ENCODE data around the gene ACOT6.
"Not testable (repeated sequence)": the region's sequence is repeated elsewhere in the genome, so short reads cannot be mapped to it uniquely, and the experiment has no call there.

The ACOT6 gene

GRCh38 chr14:73612339-73613045 is at the start of gene ACOT6:
Gene ACOT6 (plus strand): TSS chr14:73612517. CDS start chr14:73612572, 55 bp downstream.
- peak; percentile 50 to 66 for DNase-seq (ENCODE audit: low read depth in 2 of 2)

GRCh38 chr14:73562696-73563095 is 49.6 kb upstream of the ACOT6 start:
- DNase-seq (ENCODE audit: low read depth in 2 of 2), result not testable (repeated sequence)

DNA sequence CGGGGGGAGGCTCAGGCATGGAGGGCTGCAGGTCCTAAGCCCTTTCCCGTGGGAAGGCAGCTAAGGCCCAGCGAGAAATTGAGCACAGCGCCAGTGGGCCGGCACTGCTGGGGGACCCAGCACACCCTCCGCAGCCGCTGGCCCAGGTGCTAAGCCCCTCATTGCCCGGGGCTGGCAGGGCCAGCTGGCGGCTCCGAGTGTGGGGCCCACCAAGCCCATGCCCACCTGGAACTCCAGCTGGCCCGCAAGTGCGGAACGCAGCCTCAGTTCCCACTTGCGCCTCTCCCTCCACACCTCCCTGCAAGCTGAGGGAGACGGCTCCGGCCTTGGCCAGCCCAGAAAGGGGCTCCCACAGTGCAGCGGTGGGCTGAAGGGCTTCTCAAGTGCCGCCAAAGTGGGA is 45.9 kb upstream of the ACOT6 start:
- DNase-seq (ENCODE audit: low read depth in 2 of 2), result not testable (repeated sequence)

DNA sequence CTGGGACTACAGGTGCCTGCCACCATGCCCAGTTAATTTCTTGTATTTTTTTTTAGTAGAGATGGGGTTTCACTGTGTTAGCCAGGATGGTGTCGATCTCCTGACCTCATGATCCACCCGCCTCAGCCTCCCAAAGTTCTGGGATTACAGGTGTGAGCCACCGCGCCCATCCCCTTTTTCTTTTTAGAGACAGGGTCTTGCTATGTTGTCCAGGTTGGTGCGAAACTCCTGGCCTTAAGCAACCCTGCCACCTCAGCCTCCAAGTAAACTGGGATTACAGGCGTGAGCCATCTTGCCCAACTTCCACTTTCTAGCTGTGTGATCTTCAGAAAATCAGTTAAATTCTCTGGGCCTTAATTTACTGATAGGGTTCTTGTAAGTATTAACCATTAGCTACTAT is 45.4 kb upstream of the ACOT6 start:
- DNase-seq (ENCODE audit: low read depth in 2 of 2), result not testable (repeated sequence)

- no peak for DNase-seq (ENCODE audit: low read depth in 2 of 2)
Observed at GRCh38 chr14:73567358-73567757, 45.0 kb upstream of the ACOT6 start.

DNA sequence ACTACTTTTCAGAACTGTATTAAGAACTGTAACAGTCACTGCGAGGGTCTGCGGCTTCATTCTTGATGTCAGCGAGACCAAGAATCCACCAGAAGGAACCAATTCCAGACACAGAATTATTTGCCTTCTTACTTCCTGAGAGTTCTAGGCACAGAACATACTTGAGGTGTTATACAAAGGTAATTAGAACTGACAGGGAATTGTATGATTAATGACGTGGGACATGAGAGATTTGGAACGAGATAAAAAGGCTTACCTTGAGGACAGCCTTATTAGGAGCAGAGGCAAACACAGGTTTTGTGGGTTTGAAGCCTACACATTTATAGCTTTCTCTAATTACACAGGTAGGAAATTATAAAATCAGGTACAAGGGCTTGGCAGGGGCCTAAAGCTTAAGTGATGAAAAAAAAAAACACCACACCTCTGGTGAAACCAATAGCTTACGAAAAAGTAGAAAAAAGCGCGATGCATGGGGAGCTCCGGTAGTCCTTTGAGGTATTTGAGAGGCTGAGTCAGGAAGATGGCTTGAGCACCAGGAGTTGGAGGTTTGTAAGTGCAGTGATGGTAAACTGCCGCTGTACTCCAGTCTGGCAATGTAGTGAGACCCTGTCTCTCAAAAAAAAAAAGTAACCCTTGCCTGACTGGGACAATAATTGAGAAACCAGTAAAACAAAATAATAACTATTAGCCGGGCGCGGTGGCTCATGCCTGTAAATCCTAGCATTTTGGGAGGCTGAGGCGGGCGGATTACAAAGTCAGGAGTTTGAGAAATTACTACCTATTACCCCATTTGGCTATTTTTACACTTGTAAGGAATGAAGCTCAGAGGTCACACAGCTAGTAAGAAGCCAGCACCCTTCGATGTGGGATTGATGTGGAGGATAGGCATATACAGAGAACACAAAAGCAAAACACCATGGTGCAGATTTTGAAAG is 44.1 kb upstream of the ACOT6 start:
- no peak for DNase-seq (ENCODE audit: low read depth in 2 of 2)

DNA sequence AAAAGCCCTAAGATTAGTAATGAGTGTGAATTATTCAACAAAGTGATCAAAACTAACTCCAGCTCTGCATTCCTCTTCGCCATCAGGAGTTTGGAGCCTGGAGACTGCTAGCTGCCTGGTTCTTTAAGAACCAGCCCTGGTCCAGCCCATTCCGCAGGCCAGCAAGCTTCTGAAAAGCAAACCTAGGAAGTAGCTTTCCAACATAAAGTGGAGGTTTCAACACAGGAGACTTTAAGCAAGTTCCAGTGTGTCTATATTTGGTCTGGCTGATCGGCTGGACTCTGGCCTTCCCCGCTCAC is 43.5 kb upstream of the ACOT6 start:
- not testable (repeated sequence) for DNase-seq (ENCODE audit: low read depth in 2 of 2)

DNA sequence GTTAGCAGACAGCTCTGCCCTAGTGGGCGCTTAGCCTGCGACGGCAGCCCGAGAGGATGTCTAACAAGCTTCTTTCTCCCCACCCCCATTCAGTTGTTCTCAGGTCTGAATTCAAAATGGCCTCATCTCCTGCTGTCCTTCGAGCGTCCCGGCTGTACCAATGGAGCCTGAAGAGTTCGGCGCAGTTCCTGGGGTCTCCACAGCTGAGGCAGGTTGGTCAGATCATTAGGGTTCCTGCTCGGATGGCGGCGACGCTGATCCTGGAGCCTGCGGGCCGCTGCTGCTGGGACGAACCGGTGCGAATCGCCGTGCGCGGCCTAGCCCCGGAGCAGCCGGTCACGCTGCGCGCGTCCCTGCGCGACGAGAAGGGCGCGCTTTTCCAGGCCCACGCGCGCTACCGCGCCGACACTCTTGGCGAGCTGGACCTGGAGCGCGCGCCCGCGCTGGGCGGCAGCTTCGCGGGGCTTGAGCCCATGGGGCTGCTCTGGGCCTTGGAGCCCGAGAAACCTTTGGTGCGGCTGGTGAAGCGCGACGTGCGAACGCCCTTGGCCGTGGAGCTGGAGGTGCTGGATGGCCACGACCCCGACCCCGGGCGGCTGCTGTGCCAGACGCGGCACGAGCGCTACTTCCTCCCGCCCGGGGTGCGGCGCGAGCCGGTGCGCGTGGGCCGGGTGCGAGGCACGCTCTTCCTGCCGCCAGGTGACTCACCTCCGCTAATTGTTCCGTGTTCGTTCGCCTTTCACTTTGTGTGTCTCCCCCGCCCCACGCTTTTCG is 42.9 kb upstream of the ACOT6 start, which contains the start of gene ACOT2:
Gene ACOT2, plus strand, starts transcription at position 29 of the 774 bp plus-strand sequence. Its CDS starts 28 bp downstream, at position 57.
- peak; percentile 73 to 81 for DNase-seq (ENCODE audit: low read depth in 2 of 2)

- DNase-seq (ENCODE audit: low read depth in 2 of 2), result peak in 1 of 2 donors; percentile 50
Observed at GRCh38 chr14:73570913-73571312, 41.4 kb upstream of the ACOT6 start.

GRCh38 chr14:73573034-73573433 is 39.3 kb upstream of the ACOT6 start:
- not testable (repeated sequence) for DNase-seq (ENCODE audit: low read depth in 2 of 2)

- DNase-seq (ENCODE audit: low read depth in 2 of 2), result not testable (repeated sequence)
Observed at GRCh38 chr14:73573740-73574139, 38.6 kb upstream of the ACOT6 start.

DNA sequence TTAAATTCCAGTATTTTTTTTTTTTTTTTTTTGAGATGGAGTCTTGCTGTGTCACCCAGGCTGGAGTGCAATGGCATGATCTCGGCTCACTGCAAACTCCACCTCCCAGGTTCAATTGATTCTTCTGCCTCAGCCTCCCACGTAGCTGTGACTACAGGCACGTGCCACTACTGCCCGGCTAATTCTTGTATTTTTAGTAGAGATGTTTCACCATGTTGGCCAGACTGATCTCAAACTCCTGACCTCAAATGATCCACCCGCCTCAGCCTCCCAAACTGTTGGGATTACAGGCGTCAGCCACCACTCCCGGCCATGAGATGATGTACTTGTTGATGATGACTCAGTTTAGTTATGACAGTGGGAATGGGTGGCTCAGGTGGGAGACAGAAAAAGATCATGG is 38.1 kb upstream of the ACOT6 start:
- not testable (repeated sequence) for DNase-seq (ENCODE audit: low read depth in 2 of 2)

DNA sequence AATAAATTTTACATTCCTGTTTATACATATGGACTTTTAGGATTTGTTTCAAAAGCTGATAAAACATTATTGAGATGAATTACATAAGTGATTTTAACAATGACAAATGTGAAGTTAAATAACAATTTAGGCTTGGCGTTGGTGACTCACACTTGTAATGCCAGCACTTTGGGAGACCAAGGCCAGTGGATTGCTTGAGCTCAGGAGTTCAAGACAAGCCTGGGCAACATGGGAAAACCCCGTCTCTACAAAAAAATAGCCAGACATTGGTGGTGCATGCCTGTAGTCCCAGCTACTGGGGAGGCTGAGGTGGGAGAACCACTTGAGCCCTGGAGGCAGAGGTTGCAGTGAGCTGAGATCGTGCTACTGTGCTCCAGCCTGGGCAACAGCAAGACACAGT is 35.9 kb upstream of the ACOT6 start:
- DNase-seq (ENCODE audit: low read depth in 2 of 2), result no peak

GRCh38 chr14:73577214-73577613 is 35.1 kb upstream of the ACOT6 start:
- DNase-seq (ENCODE audit: low read depth in 2 of 2), result not testable (repeated sequence)

DNA sequence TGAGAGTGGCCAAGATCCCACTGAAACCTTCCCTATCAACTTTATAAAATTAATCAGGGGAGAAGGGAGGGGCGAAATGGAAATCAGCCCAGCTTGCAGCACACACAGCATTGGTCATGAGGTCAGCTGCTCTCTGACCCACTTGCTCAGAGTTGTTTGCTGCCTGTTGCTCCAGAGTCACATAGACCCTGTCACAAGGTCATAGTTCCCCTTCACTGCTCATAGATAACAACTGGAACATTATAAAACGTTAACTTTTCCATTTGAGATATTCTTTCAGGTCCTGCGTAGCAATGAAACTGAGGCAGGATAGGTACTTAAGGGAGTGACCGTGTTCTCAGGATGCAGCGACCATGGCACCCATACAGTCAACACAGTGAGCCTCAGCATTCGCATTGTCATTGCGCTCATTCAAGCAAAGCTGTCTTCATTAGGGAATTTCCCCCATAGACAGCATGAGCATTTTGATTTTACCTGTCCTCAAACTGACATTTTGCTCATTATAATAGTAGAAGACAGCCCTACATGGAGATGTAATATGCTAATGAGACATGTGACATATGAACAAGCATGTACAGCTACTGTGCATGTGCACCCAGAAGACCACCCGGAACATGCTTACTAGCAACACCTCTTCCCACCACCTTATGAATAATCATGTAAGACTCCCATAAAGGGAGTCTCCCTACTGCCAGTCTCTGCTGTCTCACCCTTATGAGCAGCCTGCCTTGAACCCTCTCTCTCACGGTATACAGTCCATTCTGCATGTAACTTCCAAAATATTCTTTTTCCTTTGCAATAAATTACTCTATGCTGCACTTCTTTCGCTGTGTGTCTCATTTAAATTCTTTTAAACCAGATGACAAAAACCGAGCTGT is 30.0 kb upstream of the ACOT6 start:
- DNase-seq (ENCODE audit: low read depth in 2 of 2), result not testable (repeated sequence)

GRCh38 chr14:73588695-73589094 is 23.6 kb upstream of the ACOT6 start:
- DNase-seq (ENCODE audit: low read depth in 2 of 2), result no peak

- DNase-seq (ENCODE audit: low read depth in 2 of 2), result no peak
Observed at GRCh38 chr14:73589116-73589515, 23.2 kb upstream of the ACOT6 start.

DNA sequence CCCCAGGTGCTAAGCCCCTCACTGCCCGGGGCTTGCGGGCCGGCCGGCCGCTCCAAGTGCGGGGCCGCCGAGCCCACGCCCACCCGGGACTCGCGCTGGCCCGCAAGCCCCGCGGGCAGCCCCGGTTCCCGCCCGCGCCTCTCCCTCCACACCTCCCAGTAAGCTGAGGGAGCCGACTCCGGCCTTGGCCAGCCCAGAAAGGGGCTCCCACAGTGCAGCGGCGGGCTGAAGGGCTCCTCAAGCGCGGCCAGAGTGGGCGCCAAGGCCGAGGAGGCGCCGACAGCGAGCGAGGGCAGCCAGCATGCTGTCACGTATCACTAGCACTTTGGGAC is 21.7 kb upstream of the ACOT6 start:
- not testable (repeated sequence) for DNase-seq (ENCODE audit: low read depth in 2 of 2)

DNA sequence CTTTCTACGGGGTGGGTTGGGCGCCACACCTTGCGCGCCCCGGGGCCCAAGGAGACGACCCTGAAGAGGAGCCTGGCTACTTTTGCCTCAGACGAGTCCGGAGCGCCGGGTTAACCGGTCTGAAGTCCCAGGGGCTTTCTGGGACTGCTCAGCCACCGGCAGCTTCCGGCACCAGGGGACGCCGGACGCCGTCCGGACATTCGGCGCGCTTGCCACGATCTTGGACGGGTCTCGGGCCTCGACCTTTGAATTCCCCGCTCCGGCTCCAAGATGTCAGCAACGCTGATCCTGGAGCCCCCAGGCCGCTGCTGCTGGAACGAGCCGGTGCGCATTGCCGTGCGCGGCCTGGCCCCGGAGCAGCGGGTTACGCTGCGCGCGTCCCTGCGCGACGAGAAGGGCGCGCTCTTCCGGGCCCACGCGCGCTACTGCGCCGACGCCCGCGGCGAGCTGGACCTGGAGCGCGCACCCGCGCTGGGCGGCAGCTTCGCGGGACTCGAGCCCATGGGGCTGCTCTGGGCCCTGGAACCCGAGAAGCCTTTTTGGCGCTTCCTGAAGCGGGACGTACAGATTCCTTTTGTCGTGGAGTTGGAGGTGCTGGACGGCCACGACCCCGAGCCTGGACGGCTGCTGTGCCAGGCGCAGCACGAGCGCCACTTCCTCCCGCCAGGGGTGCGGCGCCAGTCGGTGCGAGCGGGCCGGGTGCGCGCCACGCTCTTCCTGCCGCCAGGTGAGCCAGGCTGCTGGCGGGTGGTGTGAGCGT is 20.4 kb upstream of the ACOT6 start, which contains the start of gene ACOT4:
Gene ACOT4, plus strand, starts transcription at position 184 of the 760 bp plus-strand sequence. Its CDS starts 87 bp downstream, at position 271.
- DNase-seq (ENCODE audit: low read depth in 2 of 2), result peak in 1 of 2 donors; percentile 26

GRCh38 chr14:73594491-73594890 is 17.8 kb upstream of the ACOT6 start:
- no peak for DNase-seq (ENCODE audit: low read depth in 2 of 2)
